Esophagus muscularis mucosa (tissue), 4 donors: ENCODE data around the gene IFNL4.

ENCODE experiments used
- EP300 ChIP-seq: sonication (generic); formaldehyde crosslinking; IDR thresholded peaks from one replicate; pipeline ENCODE4 v1.6.1; 2017; ENCODE audit warnings: antibody characterized with exemption
- POLR2A ChIP-seq: fragments of 450-650 bp; IDR thresholded peaks from one replicate; pipeline ENCODE4 v1.6.1; 2017; ENCODE audit warnings: antibody characterized with exemption, moderate library complexity, mild to moderate bottlenecking, low read depth
- POLR2AphosphoS5 ChIP-seq, 2 donors: sonication (generic); formaldehyde crosslinking; IDR thresholded peaks; one replicate each; pipeline ENCODE4 v1.6.1; 2017; ENCODE audit warnings: antibody characterized with exemption in 2 of 2
- TF ChIP-seq, protein P1 (sequence below), 3 experiments: fragments of 200-600 bp in 2 of 3; fragments of 450-650 bp in 1 of 3; sonication (generic) in 2 of 3; IDR thresholded peaks; one replicate each; pipeline ENCODE4 v1.5.1; 2017 to 2019; ENCODE audit warnings: antibody characterized with exemption in 3 of 3, mild to moderate bottlenecking in 2 of 3, moderate library complexity in 1 of 3

DNA sequence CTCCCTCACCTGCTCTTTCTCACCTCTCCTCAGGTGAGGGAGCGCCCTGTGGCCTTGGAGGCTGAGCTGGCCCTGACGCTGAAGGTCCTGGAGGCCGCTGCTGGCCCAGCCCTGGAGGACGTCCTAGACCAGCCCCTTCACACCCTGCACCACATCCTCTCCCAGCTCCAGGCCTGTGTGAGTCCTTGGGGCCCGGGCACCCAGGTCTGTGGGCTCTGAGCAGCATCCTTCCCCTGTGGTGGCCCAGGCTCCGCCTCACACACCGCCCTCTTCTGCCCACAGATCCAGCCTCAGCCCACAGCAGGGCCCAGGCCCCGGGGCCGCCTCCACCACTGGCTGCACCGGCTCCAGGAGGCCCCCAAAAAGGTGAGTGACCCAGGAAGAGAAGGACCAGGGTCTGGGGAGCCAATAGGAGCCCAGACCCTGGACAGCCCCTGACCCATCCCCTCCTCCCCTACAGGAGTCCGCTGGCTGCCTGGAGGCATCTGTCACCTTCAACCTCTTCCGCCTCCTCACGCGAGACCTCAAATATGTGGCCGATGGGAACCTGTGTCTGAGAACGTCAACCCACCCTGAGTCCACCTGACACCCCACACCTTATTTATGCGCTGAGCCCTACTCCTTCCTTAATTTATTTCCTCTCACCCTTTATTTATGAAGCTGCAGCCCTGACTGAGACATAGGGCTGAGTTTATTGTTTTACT is 49.4 kb upstream of the IFNL4 start:
- TF ChIP-seq, protein P1, sequence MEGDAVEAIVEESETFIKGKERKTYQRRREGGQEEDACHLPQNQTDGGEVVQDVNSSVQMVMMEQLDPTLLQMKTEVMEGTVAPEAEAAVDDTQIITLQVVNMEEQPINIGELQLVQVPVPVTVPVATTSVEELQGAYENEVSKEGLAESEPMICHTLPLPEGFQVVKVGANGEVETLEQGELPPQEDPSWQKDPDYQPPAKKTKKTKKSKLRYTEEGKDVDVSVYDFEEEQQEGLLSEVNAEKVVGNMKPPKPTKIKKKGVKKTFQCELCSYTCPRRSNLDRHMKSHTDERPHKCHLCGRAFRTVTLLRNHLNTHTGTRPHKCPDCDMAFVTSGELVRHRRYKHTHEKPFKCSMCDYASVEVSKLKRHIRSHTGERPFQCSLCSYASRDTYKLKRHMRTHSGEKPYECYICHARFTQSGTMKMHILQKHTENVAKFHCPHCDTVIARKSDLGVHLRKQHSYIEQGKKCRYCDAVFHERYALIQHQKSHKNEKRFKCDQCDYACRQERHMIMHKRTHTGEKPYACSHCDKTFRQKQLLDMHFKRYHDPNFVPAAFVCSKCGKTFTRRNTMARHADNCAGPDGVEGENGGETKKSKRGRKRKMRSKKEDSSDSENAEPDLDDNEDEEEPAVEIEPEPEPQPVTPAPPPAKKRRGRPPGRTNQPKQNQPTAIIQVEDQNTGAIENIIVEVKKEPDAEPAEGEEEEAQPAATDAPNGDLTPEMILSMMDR (IDR thresholded peaks at IDR 0.05), result no peak
- no peak for TF ChIP-seq POLR2A
- no peak for TF ChIP-seq EP300
- no peak for TF ChIP-seq POLR2AphosphoS5 (IDR thresholded peaks at IDR 0.05)
